NB4 (cell line): Measurements from ENCODE around the gene SAE1.
A peak's percentile ranks its signal among the peaks of the same experiment; 100 is the strongest.

Experiments used
- CTCF ChIP-seq: IDR thresholded peaks from one replicate; pipeline ENCODE4 v1.5.1; 2012; ENCODE audit warnings: low read depth, low read length
- MAX ChIP-seq: IDR thresholded peaks from 2 replicates; pipeline ENCODE4 v1.6.1; 2011; ENCODE audit warnings: low read depth, low read length
- MYC ChIP-seq: IDR thresholded peaks from 2 replicates; pipeline ENCODE4 v1.6.1; 2011; ENCODE audit warnings: low read depth, low read length
- POLR2A ChIP-seq: IDR thresholded peaks from 2 replicates; pipeline ENCODE4 v1.6.1; 2011; ENCODE audit warnings: mild to moderate bottlenecking; ENCODE audit not compliant: insufficient read length; ENCODE audit errors: extremely low read depth

GRCh38 chr19:47247308-47247990, 116.8 kb downstream of the SAE1 start:
- TF ChIP-seq CTCF (peak; percentile 100), MAX (peak; percentile 92), POLR2A (no peak), MYC (peak; percentile 92)
